ENCODE measurements around the gene DCC. TPM values are rescaled to one million over a fixed set of nuclear protein-coding genes. Genes with fewer than 3 reads are reported as not detected.

The DCC gene
- total RNA-seq, 4 donors from 2014 or later = 0.27 to 2.5 TPM; not detected in 2

GRCh38 chr18:52409727-52410126 lies 69.7 kb downstream of the DCC start:
- Histone ChIP-seq H3K27me3 (no peaks in the 10 kb centered on the region), H3K4me3 (no peak overlapping the region), H3K36me3 (no peaks in the 10 kb centered on the region), H3K4me1 (no peaks in the 10 kb centered on the region), H3K27ac (no peak overlapping the region), H3K9me3 (no peaks in the 10 kb centered on the region)
- WGBS, 2 donors (ENCODE audit: low coverage in 1 of 2) = 32% methylated on average over 1 of the region's 1 CpG; no CpG with 5 or more reads in 1 of the 2 donors
- TF ChIP-seq CTCF (IDR thresholded peaks at IDR 0.05) (no peak), POLR2A (IDR thresholded peaks at IDR 0.05) (no peak), POLR2AphosphoS5 (IDR thresholded peaks at IDR 0.05) (no peak), EP300 (IDR thresholded peaks at IDR 0.05; ENCODE audit: low read depth) (no peak)
- intact Hi-C loops (cut with DNase I; ENCODE audit: low total_unique reads) = no loop called here
- peak; percentile 8 for DNase-seq
- in situ Hi-C loops (cut with MboI; ENCODE audit: low pct_ligation_motif_present in 1 of 4, low pct_unique_long_range_greater_than_20kb in 1 of 4, low sequenced_read_pairs in 3 of 4) = no loop called here

- Histone ChIP-seq H3K27ac (no peak overlapping the region), H3K4me1 (no peaks in the 10 kb centered on the region), H3K36me3 (no peaks in the 10 kb centered on the region), H3K27me3 (no peaks in the 10 kb centered on the region), H3K9me3 (no peaks in the 10 kb centered on the region), H3K4me3 (no peak overlapping the region)
- intact Hi-C loops (cut with DNase I; ENCODE audit: low total_unique reads) = no loop called here
- in situ Hi-C loops (cut with MboI; ENCODE audit: low pct_ligation_motif_present in 1 of 4, low pct_unique_long_range_greater_than_20kb in 1 of 4, low sequenced_read_pairs in 3 of 4) = no loop called here
- no peak for DNase-seq
- WGBS, 2 donors (ENCODE audit: low coverage in 1 of 2) = 90 to 100% methylated on average over 3 of the region's 3 CpGs
- TF ChIP-seq POLR2A (IDR thresholded peaks at IDR 0.05) (no peak), CTCF (IDR thresholded peaks at IDR 0.05) (no peak), EP300 (IDR thresholded peaks at IDR 0.05; ENCODE audit: low read depth) (no peak), POLR2AphosphoS5 (IDR thresholded peaks at IDR 0.05) (no peak)
These were observed 75.1 kb downstream of the DCC start for GRCh38 chr18:52415131-52415530.

GRCh38 chr18:52422985-52423601 lies 83.1 kb downstream of the DCC start:
- no peaks in the 10 kb centered on the region for H3K36me3 ChIP-seq
- H3K9me3 ChIP-seq = no peaks in the 10 kb centered on the region
- 14 to 37% methylated on average over 2 to 3 of the region's 3 CpGs for WGBS, 2 donors (ENCODE audit: low coverage in 1 of 2)
- H3K4me1 ChIP-seq = no peaks in the 10 kb centered on the region
- TF ChIP-seq EP300 (IDR thresholded peaks at IDR 0.05; ENCODE audit: low read depth) (no peak), POLR2A (IDR thresholded peaks at IDR 0.05) (no peak), CTCF (IDR thresholded peaks at IDR 0.05) (no peak), POLR2AphosphoS5 (IDR thresholded peaks at IDR 0.05) (no peak)
- intact Hi-C loops (cut with DNase I; ENCODE audit: low total_unique reads) (no loop called here), in situ Hi-C loops (cut with MboI; ENCODE audit: low pct_ligation_motif_present in 1 of 4, low pct_unique_long_range_greater_than_20kb in 1 of 4, low sequenced_read_pairs in 3 of 4) (no loop called here)
- DNase-seq = no peak
- H3K27ac ChIP-seq = no peak overlapping the region
- H3K27me3 ChIP-seq = no peaks in the 10 kb centered on the region
- no peak overlapping the region for H3K4me3 ChIP-seq

- DNase-seq = no peak
- WGBS, 2 donors (ENCODE audit: low coverage in 1 of 2) = 72 to 92% methylated on average over 4 of the region's 4 CpGs
- Histone ChIP-seq H3K27ac (no peak overlapping the region), H3K9me3 (no peaks in the 10 kb centered on the region), H3K36me3 (no peaks in the 10 kb centered on the region), H3K27me3 (no peaks in the 10 kb centered on the region), H3K4me3 (no peak overlapping the region), H3K4me1 (no peaks in the 10 kb centered on the region)
- TF ChIP-seq EP300 (IDR thresholded peaks at IDR 0.05; ENCODE audit: low read depth) (no peak), POLR2AphosphoS5 (IDR thresholded peaks at IDR 0.05) (no peak), POLR2A (IDR thresholded peaks at IDR 0.05) (no peak)
- in situ Hi-C loops (cut with MboI; ENCODE audit: low pct_ligation_motif_present in 1 of 4, low pct_unique_long_range_greater_than_20kb in 1 of 4, low sequenced_read_pairs in 3 of 4) = no loop called here
- intact Hi-C loops (cut with DNase I; ENCODE audit: low total_unique reads) = no loop called here
These were observed 86.0 kb downstream of the DCC start for GRCh38 chr18:52426041-52426440.

- intact Hi-C loops (cut with DNase I; ENCODE audit: low total_unique reads) = no loop called here
- H3K36me3 ChIP-seq = no peaks in the 10 kb centered on the region
- no peaks in the 10 kb centered on the region for H3K9me3 ChIP-seq
- DNase-seq = no peak
- no peak for TF ChIP-seq POLR2AphosphoS5 (IDR thresholded peaks at IDR 0.05)
- TF ChIP-seq EP300 (IDR thresholded peaks at IDR 0.05; ENCODE audit: low read depth) = no peak
- TF ChIP-seq CTCF (IDR thresholded peaks at IDR 0.05) = no peak
- TF ChIP-seq POLR2A (IDR thresholded peaks at IDR 0.05) = no peak
- no peaks in the 10 kb centered on the region for H3K27me3 ChIP-seq
- in situ Hi-C loops (cut with MboI; ENCODE audit: low pct_ligation_motif_present in 1 of 4, low pct_unique_long_range_greater_than_20kb in 1 of 4, low sequenced_read_pairs in 3 of 4) = no loop called here
- WGBS, 2 donors (ENCODE audit: low coverage in 1 of 2) = 67 to 82% methylated on average over 1 of the region's 1 CpG
- H3K27ac ChIP-seq = no peak overlapping the region
- H3K4me3 ChIP-seq = no peak overlapping the region
- no peaks in the 10 kb centered on the region for H3K4me1 ChIP-seq
These were observed 86.5 kb downstream of the DCC start for GRCh38 chr18:52426462-52426861.

Measured in transverse colon (tissue), 4 donors.